DMS 273 (cell line): Measurements from ENCODE around the gene PEX3.
"Not testable (repeated sequence)": the region's sequence is repeated elsewhere in the genome, so short reads cannot be mapped to it uniquely, and the experiment has no call there.

Experiments
- DNase-seq: peaks from one replicate; lab custom pipeline; 2025; ENCODE audit not compliant: unreplicated experiment; lab: John Stamatoyannopoulos, UW

PEX3 gene

GRCh38 chr6:143506199-143506598 is 55.6 kb downstream of the PEX3 start:
- DNase-seq = no peak

- no peak for DNase-seq
Observed at GRCh38 chr6:143506620-143507019, 56.0 kb downstream of the PEX3 start.

DNA sequence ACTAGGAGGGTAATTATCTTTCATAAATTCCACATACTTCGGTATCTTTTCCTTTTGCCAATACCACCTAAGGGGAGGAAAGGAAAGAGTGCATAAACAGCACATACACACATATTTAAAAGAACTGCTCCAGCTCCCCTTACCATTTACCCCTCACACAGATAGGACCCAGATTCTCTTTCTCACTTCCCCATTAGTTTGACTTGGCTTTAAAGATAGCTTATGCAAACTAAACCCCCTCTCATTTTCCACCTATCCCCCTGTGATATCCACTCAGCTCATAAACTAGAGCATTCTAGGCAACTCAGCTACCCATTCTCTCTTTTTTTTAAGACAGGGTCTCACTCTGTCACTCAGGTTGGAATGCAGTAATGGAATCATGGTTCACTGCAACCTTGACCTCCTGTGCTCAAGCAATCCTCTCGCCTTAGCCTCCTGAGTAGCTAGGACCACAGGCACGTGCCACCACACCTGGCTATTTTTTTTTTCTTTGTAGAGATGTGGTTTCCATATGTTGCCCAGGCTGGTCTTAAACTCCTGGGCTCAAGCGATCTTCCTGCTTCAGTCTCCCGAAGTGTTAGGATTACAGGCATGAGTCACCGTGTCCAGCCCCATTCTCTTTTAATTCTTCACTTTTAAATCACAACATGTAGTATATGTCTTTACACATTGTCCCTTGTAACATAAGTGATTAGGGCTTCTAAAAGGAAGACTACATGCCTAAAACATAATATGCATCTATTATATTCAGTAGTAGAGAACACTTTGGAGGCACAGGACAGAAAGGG is 56.9 kb downstream of the PEX3 start:
- DNase-seq = no peak

- DNase-seq = not testable (repeated sequence)
Observed at GRCh38 chr6:143510326-143510725, 59.7 kb downstream of the PEX3 start.

DNA sequence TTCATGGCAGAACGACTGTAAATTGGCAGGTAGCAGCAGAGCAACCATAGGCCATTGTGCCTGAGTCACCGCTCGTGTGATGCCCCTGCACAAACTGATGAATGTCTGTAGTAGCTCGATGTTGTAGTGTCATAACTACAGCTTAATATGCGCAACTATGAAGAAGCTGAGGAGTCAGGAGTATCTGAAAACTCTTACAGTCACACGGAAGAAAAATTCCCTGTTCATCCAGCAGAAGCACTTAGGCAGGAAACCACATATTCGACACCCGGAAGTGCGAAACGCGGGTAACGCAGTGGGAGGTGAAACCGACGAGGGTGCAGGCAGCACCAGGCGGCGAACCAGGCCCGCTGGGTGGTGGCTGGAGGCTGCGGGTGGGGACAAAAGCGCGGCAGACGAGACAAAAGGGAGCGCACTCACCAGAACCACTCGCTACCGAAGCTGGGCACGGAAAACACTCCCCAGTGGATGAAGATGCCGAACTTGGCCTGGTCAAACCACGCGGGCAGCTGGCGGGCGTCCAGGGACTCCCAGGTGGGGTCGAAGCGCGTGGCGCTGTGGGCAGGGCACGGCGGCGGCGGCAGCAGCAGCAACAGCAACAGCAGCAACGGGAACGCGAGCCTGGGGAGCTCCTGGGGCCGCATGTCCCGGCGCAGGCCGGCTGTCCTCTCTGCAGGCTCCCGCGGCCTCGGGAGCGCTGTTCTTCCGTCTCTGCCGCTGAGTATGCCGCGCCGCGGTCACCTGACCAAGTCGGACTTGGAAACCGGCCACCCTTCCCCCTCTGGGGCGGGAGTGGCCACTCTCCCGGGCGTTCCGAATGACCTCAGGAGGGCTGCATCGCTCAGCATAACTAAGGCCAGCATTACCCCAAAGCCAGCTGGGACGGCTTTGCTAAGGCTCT is 60.6 kb downstream of the PEX3 start, which contains the start of gene FUCA2:
Gene FUCA2 (minus strand): TSS at position 730 of the 901 bp plus-strand sequence. CDS start 86 bp downstream, at position 644.
- peak; percentile 83 for DNase-seq

GRCh38 chr6:143513410-143513809 is 62.8 kb downstream of the PEX3 start:
- peak; percentile 60 for DNase-seq

GRCh38 chr6:143515061-143515760 is 64.6 kb downstream of the PEX3 start:
- DNase-seq = peak; percentile 53

DNA sequence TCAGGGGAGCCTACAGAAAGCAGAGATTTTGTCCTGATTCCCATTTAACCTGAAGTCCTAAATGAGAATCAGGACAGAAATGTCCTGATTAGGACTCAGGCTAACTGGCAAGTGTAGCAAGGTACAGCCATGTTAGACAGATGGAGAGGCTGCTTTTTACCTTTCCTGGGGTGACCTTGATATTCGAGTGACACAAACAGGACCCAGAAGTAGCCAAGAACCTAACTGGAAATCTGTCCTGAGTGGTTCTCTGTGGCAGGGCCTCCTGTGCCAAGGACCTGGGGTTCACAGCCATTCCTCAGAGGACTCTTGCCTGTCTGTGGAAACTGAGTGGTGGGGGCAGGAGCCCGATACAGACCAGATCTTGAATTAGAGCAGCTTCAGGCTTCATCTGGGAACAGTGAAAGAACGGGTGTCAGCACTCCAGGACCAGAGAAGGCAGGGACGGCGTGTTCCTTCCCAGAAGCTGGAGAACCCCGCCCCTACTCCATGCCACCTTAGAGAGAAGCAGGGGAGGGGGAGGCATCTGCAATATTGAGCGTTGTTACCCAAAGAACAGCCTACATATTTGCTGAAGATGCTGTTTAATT is 65.3 kb downstream of the PEX3 start:
- no peak for DNase-seq

GRCh38 chr6:143516690-143517446 is 66.3 kb downstream of the PEX3 start:
- no peak for DNase-seq

DNA sequence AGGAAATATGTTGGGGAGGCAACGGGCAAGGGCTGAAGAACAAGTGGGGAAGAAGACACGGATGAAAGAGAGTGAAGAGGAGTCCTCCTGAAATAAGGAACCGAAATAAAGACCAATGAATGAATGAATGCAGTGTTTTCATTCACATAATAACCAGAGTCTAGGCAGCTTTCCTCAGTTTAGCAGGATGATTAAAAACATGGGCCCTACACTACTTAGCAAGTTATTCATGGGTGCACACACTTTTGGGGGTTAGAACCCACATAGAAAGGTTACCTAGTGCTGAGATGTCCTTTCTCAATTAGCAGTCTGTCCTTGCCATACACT is 66.8 kb downstream of the PEX3 start:
- no peak for DNase-seq

DNA sequence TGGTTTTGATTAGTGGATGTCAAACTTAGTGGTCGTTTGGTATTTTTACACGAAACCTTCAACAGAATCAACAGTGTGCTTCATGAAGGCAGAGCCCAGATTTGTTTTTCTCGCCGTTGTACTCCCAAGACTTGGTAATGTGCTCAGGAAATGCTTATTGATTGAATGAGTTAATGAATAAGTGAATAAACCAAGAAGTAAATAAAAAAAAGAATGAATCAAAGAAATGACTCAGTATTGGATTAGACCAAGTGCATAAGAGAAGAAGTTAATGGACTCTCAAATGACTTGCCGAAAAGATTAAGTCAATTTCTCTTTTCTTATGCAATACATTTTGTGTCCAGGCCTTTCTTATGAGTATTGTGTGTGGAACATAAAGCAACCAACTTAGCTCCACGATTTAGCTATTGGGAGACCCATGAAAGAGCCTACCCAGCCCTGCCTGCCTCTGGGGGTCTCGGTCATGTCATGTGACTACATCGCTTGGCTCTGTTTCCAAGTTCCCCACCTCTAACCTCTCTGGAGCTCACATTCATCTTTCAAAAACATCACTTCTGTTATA is 71.5 kb downstream of the PEX3 start:
- DNase-seq = no peak

DNA sequence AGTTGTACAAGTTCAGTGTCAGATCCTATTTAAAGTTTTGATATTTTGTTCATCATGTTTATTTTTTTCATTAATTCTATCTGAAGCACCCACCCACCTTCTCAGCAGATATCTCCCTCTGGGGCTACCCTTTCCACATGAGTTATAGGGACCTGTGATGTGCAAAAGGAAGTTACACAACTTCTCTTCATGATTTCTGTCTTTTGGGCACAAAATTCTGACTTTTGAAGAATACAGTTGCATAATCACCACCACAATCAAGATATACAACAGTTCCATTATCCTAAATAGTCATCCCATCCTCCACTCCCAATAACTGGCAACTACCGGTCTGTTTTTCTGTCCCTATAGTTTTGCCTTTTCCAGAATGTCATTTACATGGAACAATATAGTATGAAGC is 74.8 kb downstream of the PEX3 start:
- no peak for DNase-seq

DNA sequence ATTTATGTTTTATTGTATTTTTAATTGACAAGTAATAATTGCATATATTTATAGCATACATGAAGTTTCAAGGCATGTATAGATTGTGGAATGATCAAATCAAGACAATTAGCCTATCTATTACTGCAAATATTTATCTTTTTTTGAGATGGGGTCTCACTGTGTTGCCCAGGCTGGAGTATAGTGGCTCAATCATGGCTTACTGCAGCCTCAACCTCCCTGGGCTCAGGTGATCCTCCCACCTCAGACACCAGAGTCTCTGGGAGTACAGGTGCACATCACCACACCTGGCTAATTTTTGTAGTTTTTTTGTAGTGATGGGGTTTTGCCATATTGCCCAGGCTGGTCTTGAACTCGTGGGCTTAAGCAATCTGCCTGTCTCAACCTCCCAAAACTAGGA is 77.1 kb downstream of the PEX3 start:
- DNase-seq = no peak

DNA sequence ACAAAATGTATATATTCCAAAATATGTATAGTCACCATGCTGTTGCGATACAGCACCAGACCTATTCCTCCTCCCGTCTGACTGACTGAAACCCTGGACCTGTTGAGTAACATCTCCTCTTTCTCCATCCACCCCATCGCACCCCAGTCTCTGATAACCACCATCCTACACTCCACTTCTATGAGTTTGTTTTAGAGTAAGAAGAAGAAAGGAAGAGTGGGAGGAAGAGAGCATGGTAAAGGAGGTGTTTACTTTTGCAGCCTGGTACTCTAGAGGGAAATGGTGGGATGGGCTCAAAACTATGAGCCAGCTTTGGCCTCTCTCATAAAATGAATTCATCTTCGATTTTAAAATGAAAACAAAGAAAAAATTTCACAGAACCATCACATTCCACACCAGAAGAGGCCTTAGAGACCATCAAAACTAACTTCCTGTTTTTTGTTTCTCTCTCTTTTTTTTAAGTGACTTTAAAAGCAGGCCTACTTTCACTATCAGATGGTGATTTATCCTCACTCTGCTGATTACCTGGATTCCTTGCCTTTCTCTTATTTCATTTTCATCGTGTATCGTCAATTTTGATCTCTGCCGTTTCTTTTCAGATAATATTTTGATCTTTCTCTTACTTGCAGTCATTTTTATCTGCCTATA is 77.7 kb downstream of the PEX3 start:
- no peak for DNase-seq

GRCh38 chr6:143529095-143529494 is 78.5 kb downstream of the PEX3 start:
- peak; percentile 40 for DNase-seq

DNA sequence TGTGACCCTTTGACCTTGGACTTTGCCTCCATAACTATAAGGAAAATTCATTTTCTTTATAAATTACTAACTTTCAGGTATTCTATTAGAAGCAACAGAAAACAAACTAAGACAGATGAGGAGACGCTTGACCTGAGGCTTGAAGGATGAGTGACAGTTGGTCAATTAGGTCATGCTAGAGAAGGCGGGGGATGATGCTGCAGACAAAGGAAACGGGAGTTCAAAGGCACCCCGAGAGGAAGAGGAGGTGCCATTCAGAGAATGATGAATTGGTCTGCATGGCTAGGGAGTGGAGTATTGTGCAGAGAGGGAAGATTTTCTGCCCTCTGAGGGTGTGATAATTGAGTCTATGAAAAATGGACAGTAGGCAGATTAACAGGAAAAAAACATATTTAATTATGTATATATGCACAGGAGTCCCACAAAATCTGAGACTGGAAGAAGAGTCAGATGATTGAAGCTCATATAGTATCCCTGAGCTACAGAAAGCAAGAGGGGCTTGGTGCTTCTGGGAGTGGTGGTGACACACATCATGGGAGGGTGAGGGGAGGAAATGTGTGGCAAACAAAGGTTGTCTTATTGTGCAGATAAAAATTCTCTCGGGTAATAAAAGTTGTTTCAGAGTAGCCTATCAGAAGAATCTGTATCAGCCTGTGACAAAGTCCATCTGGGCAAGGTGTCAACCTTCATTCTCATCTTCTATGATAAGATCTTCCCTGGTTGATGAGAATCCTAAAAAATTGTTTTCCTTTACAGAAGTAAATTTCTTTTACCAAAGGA is 81.3 kb downstream of the PEX3 start:
- DNase-seq = no peak

DNA sequence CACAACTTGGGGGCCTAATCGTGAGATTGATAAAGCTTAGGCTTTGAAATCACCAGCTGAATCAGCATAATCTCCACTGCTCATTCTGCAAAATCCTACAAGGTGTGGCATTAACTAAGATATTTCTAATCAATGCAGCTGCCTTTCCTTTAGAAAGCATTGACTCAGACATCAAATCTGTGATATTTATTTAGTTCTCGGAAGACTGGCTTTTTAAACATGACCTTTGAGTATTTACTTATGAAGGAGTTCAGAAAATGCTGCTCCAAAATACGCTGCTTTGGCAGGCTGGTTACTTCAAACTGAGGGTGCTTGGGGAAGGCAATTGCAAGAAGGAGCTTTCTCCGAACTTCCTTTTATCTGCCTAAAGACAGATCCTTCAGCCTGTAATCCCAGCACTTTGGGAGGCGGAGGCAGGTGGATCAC is 84.6 kb downstream of the PEX3 start:
- DNase-seq = no peak

DNA sequence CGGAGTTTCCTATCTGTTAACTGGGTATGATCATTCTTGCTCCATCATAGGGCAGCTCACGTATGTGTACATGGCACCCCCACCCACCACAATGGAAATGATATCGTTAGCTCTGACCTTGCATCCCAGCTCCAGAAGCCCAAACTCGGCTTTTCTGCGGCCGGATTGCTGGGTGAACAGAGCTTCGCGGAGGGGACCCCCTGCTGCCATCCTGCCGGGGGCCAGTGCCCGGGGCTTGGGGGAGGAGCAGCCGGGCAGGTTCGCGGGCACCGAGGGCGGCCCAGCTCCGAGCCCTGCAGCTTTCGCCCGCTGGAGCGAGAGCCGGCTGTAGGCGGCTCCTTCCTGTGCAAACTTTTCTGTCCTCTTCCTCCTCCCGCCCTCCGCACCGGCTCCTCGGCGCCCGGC is 85.9 kb downstream of the PEX3 start:
- peak; percentile 65 for DNase-seq
